HCEC 1CT (cell line): Measurements from ENCODE around the gene RCOR3.
A peak's percentile ranks its signal among the peaks of the same experiment; 100 is the strongest.
"Not testable (repeated sequence)": the region's sequence is repeated elsewhere in the genome, so short reads cannot be mapped to it uniquely, and the experiment has no call there.

Experiments used
- DNase-seq: peaks from one replicate; pipeline ENCODE4 v3.0.0-alpha.2; 2017

RCOR3 gene

GRCh38 chr1:211258756-211259637 is at the start of gene RCOR3:
Gene RCOR3, plus strand, starts transcription at chr1:211259366. Its CDS starts 195 bp downstream, at chr1:211259561.
- DNase-seq = peak; percentile 96

- DNase-seq = no peak
Observed at GRCh38 chr1:211210052-211210451, 49.1 kb upstream of the RCOR3 start.

- no peak for DNase-seq
Observed at GRCh38 chr1:211210965-211211364, 48.2 kb upstream of the RCOR3 start.

- no peak for DNase-seq
Observed at GRCh38 chr1:211213702-211214101, 45.5 kb upstream of the RCOR3 start.

GRCh38 chr1:211215577-211215976 is 43.6 kb upstream of the RCOR3 start:
- DNase-seq = no peak

- DNase-seq = no peak
Observed at GRCh38 chr1:211217392-211217791, 41.8 kb upstream of the RCOR3 start.

- DNase-seq = not testable (repeated sequence)
Observed at GRCh38 chr1:211222469-211223234, 36.5 kb upstream of the RCOR3 start.

- DNase-seq = not testable (repeated sequence)
Observed at GRCh38 chr1:211228573-211229364, 30.4 kb upstream of the RCOR3 start.

- no peak for DNase-seq
Observed at GRCh38 chr1:211229365-211229759, 29.8 kb upstream of the RCOR3 start.

GRCh38 chr1:211231873-211232272 is 27.3 kb upstream of the RCOR3 start:
- DNase-seq = no peak

- no peak for DNase-seq
Observed at GRCh38 chr1:211236633-211237320, 22.4 kb upstream of the RCOR3 start.

- DNase-seq = no peak
Observed at GRCh38 chr1:211237579-211237978, 21.6 kb upstream of the RCOR3 start.

GRCh38 chr1:211240567-211240966 is 18.6 kb upstream of the RCOR3 start:
- DNase-seq = not testable (repeated sequence)

- no peak for DNase-seq
Observed at GRCh38 chr1:211241071-211241470, 18.1 kb upstream of the RCOR3 start.

- not testable (repeated sequence) for DNase-seq
Observed at GRCh38 chr1:211243639-211244038, 15.5 kb upstream of the RCOR3 start.

- not testable (repeated sequence) for DNase-seq
Observed at GRCh38 chr1:211246583-211246982, 12.6 kb upstream of the RCOR3 start.

GRCh38 chr1:211247921-211248320 is 11.2 kb upstream of the RCOR3 start:
- DNase-seq = no peak

GRCh38 chr1:211249611-211250010 is 9.6 kb upstream of the RCOR3 start:
- not testable (repeated sequence) for DNase-seq

GRCh38 chr1:211257826-211258225 is 1.3 kb upstream of the RCOR3 start:
- DNase-seq = peak; percentile 7

- DNase-seq = peak; percentile 61
Observed at GRCh38 chr1:211258310-211258755, 833 bp upstream of the RCOR3 start.

GRCh38 chr1:211259638-211260126 is 516 bp downstream of the RCOR3 start:
- DNase-seq = peak; percentile 49
